Upper lobe of left lung (tissue), 4 donors: ENCODE data around the gene PTPRN2.

Source experiments
- POLR2A ChIP-seq, 4 donors: fragments of 450-650 bp; IDR thresholded peaks; one replicate each; pipeline ENCODE4 v1.5.1; 2016 to 2017; ENCODE audit warnings: antibody characterized with exemption in 4 of 4, mild to moderate bottlenecking in 2 of 4
- TF ChIP-seq, protein P1 (sequence below), 6 experiments: fragments of 450-650 bp in 4 of 6; fragments of 200-600 bp in 2 of 6; sonication (generic) in 2 of 6; IDR thresholded peaks; one replicate each; pipeline ENCODE4 v1.5.1; 2016 to 2019; ENCODE audit warnings: antibody characterized with exemption in 6 of 6

DNA sequence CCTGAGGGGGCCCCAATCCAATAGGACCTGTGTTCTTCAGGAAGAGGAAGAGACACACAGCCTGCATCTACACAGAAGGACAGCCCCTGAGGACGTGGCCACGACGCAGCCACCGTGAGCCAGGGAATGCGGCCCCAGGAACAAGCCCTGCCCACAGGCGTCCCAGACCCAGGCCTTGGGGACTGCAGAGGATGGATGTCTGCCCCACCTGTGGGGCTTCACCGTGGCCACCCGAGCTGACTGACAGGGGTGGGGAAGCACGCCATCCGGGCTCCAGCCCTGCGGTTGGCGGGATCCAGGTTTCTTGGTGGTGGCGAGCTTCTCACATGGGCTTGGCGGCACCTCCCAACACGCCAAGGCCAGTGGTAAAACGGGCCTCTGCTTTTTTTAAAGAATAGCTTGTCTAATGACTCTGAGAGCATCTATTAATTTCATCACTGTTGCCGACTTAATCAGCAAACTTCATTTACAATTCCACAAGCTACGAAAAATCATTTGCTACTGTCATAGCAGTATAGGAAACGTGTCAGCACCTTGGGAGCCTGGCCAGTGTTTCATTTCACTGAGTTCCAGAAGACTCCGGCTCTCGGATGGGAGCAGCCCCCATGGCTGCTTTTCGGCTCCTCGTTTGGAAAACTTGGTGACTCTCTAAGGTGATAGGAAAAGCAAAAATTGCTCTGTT is 584.0 kb downstream of the PTPRN2 start:
- TF ChIP-seq, protein P1, sequence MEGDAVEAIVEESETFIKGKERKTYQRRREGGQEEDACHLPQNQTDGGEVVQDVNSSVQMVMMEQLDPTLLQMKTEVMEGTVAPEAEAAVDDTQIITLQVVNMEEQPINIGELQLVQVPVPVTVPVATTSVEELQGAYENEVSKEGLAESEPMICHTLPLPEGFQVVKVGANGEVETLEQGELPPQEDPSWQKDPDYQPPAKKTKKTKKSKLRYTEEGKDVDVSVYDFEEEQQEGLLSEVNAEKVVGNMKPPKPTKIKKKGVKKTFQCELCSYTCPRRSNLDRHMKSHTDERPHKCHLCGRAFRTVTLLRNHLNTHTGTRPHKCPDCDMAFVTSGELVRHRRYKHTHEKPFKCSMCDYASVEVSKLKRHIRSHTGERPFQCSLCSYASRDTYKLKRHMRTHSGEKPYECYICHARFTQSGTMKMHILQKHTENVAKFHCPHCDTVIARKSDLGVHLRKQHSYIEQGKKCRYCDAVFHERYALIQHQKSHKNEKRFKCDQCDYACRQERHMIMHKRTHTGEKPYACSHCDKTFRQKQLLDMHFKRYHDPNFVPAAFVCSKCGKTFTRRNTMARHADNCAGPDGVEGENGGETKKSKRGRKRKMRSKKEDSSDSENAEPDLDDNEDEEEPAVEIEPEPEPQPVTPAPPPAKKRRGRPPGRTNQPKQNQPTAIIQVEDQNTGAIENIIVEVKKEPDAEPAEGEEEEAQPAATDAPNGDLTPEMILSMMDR (IDR thresholded peaks at IDR 0.05), result no peak
- no peak for TF ChIP-seq POLR2A (IDR thresholded peaks at IDR 0.05)
